T-helper 2 cell treated with Interferon-gamma antibody and Interleukin-4, amounts not matched to agents 5 μg/mL and 100 μg/mL, for 36 hours (primary cell): ENCODE data around the gene COL16A1.

Source experiments
- DNase-seq: peaks from one replicate; pipeline ENCODE4 v3.0.0; 2021; ENCODE audit warnings: low spot score
- H3K27ac Mint-ChIP-seq: one replicate; pipeline ENCODE4 v1.8.0; 2021; ENCODE audit warnings: mild to moderate bottlenecking, mixed read lengths
- H3K27me3 Mint-ChIP-seq: one replicate; pipeline ENCODE4 v1.8.0; 2021; ENCODE audit warnings: low read depth, mixed read lengths
- H3K36me3 Mint-ChIP-seq: one replicate; pipeline ENCODE4 v1.8.0; 2021; ENCODE audit warnings: low read depth, mixed read lengths
- H3K4me1 Mint-ChIP-seq: one replicate; pipeline ENCODE4 v1.8.0; 2021; ENCODE audit warnings: low read depth, mixed read lengths
- H3K4me3 Mint-ChIP-seq: one replicate; pipeline ENCODE4 v1.8.0; 2022; ENCODE audit warnings: mild to moderate bottlenecking, moderate library complexity, mixed read lengths
- H3K9me3 Mint-ChIP-seq: one replicate; pipeline ENCODE4 v1.8.0; 2021; ENCODE audit warnings: mixed read lengths

Gene COL16A1

DNA sequence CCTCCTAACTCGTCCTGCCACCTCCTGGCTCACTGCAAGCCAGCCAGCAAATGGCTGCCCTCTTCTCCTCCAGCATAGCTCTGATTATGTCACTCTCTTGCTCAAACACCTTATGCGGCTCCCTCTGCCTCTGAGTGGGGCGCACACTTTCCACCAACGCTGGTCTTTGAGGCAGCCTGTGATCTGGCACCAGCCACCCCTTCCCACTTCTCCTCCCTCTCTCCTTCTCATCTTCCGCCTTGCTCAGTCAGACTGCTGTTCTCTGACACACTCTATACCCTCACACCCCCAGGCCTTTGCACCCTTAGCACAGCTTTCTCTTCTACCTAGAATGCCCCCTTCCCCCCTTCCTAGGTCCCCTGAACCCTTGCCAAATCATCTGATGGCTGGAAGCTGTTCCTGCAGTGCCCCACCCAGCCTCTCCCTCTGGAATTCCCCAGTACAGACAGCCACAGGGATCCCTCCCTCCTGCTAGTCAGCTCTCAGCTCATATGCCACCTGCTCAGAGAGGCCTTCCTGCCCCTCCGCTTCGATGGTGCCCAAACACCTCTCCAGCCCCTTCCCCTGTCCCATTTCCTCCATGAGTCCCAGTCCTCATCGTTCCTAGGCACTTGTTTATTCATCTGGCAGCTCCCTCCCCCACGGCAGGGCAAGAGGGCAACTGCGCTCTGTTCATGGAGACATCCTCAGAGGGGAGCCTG is 37.4 kb downstream of the COL16A1 start:
- H3K27me3 Mint-ChIP-seq, result peaks cover 26% of the 10 kb centered on the region
- no peak for DNase-seq
- H3K36me3 Mint-ChIP-seq, result no peaks in the 10 kb centered on the region
- H3K9me3 Mint-ChIP-seq, result no peaks in the 10 kb centered on the region
- H3K4me3 Mint-ChIP-seq, result no peak overlapping the region
- H3K4me1 Mint-ChIP-seq, result peaks cover 4% of the 10 kb centered on the region
- H3K27ac Mint-ChIP-seq, result no peak overlapping the region

DNA sequence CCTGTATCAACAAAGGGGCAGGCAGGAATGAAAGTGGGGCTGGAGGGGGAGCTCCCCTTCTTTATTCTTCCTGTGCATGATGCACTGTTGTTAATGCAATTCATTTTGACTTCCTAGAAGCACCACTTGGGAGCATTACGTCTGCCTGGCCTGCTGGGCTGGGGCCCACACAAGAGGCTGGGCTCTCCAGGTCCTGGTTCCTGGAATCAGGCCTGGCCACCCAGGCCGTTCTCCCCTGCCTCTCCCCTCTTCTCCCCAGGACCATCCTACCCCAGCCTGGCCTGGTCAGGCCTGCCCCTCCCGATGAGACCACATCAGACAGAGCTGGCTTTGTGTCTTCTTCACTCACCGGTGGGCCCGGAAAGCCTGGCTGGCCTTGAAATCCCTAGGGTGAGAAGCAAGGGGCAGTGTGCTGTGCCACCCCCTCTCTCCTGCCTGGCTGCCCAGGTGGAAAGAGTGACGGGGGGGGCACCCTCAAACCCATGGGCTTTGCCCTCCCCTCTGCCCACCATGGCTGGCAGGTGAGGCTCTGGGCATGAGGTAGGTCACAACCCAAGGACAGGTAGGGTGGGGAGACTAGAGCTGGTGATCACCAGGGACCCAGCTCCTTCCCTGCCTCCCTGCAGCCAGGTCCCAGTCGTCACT is 38.5 kb downstream of the COL16A1 start:
- Mint-ChIP-seq H3K27ac (no peak overlapping the region), H3K36me3 (no peaks in the 10 kb centered on the region), H3K9me3 (no peaks in the 10 kb centered on the region), H3K27me3 (peaks cover 20% of the 10 kb centered on the region), H3K4me3 (no peak overlapping the region), H3K4me1 (peaks cover 4% of the 10 kb centered on the region)
- no peak for DNase-seq

DNA sequence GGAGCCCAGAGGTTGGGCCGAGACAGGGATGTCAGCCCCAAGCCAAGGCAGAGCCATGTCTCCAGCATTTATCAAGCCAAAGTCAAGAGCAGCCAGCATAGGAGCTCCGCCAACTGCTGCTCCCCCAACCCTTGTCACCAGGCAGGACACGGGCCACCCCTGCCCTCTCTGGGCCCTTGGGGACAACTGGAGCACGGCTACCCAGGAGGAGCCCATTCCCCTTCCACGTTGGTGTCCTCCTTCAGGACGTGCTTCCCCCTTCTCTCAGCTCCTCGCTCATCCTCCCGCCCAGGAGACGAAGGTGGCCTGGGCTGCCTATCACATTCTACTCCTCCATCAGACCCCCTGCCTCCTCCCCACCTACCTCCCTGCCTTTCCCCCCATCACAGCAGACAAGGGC is 39.3 kb downstream of the COL16A1 start:
- Mint-ChIP-seq H3K27me3 (peaks cover 12% of the 10 kb centered on the region), H3K36me3 (no peaks in the 10 kb centered on the region), H3K4me3 (no peak overlapping the region), H3K4me1 (no peaks in the 10 kb centered on the region), H3K9me3 (no peaks in the 10 kb centered on the region), H3K27ac (no peak overlapping the region)
- DNase-seq, result no peak

DNA sequence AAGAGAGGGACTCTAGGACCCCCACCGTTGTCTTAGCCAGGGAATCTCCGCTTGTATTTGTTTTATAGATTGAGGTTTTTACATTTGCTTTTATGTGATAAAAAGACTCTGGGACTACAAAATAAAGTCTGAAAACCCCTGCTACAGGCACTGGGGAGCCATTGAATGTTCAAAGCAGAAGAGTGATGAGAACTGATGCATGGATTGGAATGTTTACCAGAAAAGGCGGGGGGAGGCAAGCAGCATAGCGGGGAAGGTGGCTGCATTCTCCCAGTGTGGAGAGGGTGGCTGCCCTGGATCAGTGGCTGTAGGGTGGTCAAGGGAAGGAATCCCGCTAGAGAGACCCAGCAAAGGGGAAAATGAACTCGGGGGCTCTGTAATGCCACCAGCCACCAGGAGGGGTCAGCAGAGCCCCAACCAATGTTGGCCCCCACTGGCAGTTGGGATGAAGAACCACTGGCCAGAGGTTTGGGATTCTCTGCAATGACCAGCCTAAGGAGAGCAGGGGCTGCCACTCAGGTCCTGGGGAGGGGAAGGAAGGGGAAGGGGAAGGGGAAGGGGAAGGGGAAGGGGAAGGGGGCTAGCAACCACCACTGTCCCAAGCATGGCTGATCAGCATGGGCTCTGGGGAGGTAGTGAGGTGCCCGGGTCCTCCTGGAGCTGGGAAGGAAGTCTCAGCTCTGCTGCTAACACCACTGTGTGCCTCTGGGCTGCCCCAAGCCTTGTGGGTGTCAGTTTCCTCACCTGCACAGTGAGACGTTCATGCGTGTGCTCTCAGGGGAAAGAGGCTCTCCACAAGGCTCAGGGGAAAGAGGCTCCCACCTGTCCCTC is 40.0 kb downstream of the COL16A1 start:
- Mint-ChIP-seq H3K27ac (no peak overlapping the region), H3K4me1 (no peaks in the 10 kb centered on the region)

DNA sequence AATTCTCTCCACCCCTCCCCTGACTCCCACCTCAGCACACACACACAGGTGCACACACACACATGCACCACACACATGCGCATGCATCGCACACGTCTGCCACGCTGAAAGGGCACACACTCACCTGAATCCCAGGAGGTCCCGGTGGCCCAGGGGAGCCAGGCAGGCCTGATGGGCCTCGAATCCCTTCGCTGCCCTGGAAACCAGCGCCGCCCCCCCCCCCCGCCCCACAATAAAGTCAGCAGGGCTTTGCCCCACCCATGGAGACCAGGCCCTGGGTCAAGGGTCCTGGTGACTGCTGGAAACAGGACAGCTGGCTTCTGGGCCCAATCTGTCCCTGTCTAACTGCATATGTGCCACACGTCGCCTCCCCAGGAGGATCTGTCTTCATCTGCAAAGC is 41.4 kb downstream of the COL16A1 start:
- no peak for DNase-seq
- Mint-ChIP-seq H3K4me1 (no peaks in the 10 kb centered on the region), H3K27me3 (peaks cover 3% of the 10 kb centered on the region), H3K27ac (no peak overlapping the region), H3K9me3 (no peaks in the 10 kb centered on the region), H3K4me3 (no peak overlapping the region), H3K36me3 (no peaks in the 10 kb centered on the region)

More for the DNA sequence above, 40.0 kb downstream of the COL16A1 start:
- H3K27me3 Mint-ChIP-seq, result peaks cover 7% of the 10 kb centered on the region
- DNase-seq, result peak; percentile 27
- H3K4me3 Mint-ChIP-seq, result no peak overlapping the region
- no peaks in the 10 kb centered on the region for H3K36me3 Mint-ChIP-seq
- H3K9me3 Mint-ChIP-seq, result no peaks in the 10 kb centered on the region

DNA sequence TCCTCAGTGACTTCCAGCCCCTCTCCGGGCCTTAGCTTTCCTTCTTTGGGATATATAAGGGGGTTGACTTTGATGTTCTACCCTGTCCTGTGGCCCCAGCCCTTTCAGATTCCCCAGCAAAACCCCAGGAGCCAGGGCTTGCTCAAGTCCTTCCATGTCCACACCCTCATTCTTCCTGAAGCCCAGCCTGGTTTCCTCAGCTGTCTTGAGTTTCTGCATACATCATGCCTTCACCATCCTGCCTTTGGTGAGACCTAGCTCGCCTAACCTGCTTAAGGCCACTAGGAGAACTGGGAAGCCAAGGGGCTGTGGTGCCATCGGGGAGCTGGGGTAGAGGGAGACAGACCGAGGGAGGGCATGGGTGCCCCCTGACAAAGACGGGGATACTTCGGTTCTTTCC is 42.0 kb downstream of the COL16A1 start:
- H3K36me3 Mint-ChIP-seq, result no peaks in the 10 kb centered on the region
- H3K9me3 Mint-ChIP-seq, result no peaks in the 10 kb centered on the region
- no peak overlapping the region for H3K4me3 Mint-ChIP-seq
- H3K4me1 Mint-ChIP-seq, result no peaks in the 10 kb centered on the region
- H3K27me3 Mint-ChIP-seq, result peaks cover 3% of the 10 kb centered on the region
- DNase-seq, result no peak
- no peak overlapping the region for H3K27ac Mint-ChIP-seq

DNA sequence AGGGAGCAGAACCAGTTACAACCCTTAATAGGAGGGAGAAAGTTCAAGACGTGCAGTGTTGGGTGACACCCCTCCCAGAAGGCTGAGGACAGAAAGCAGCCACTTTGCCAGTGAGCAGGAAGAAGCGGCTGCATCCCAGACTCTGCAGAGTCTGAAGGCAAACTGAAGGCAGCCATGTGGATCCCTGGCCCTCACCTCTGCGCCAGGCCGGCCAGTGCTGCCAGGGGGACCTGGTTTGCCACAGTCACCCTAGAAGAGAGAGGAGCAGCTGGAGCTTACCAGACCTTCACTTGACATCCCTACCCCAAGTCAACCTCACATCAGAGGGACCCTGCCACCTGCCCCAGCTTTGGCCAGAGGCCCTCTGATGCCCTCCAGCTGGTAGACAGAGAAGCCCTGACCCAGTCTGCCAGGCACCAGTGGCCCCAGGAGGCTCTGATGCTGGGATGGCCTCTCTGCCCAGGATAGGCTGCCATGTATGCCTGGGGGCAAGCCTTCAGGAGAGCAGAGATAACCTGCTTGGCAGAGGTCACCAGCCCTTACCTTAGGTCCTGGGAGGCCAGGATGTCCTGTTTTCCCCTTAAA is 42.9 kb downstream of the COL16A1 start:
- no peak overlapping the region for H3K4me3 Mint-ChIP-seq
- no peaks in the 10 kb centered on the region for H3K9me3 Mint-ChIP-seq
- H3K27me3 Mint-ChIP-seq, result peaks cover 3% of the 10 kb centered on the region
- no peak for DNase-seq
- H3K36me3 Mint-ChIP-seq, result no peaks in the 10 kb centered on the region
- H3K27ac Mint-ChIP-seq, result no peak overlapping the region
- H3K4me1 Mint-ChIP-seq, result no peaks in the 10 kb centered on the region

DNA sequence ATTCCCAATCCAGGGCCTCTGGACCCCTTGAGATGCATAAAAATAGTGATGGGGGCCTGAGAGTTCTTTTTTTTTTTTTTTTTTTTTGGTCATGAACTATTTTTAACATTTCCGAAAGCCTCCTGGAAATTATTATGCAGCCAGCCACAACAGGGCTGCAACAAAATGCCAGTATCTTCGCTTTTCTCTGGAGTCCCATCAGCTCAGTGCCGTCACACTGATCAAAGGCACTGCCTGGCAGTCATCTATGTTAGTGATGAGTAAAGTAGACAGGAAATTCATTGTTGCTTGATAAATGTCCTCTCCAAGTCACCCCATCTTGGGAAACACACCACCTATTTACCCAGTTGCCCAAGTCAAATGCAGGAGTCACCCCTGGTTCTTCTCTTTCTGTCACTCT is 43.9 kb downstream of the COL16A1 start:
- Mint-ChIP-seq H3K4me1 (no peaks in the 10 kb centered on the region), H3K4me3 (no peak overlapping the region), H3K36me3 (no peaks in the 10 kb centered on the region), H3K27ac (no peak overlapping the region), H3K9me3 (no peaks in the 10 kb centered on the region), H3K27me3 (peaks cover 6% of the 10 kb centered on the region)
- DNase-seq, result no peak

DNA sequence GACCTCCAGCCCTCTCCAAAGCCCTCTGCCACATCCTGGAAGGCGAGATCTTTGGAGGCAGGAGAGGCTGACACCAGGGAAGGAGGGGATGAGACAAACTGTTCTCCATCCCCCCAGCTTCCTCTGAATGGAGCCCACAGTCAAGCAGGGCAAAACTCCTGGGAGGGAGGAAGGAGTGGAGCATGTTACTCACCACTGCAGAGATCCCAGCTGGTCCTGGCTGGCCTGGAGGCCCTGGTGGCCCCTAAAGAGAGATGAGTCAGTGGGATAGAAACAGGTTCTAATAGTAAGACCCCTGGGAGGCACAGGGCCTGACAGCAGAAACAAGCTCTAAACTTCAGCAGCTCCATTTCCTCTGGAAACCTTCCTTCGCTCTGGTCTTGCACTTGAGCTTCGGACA is 45.1 kb downstream of the COL16A1 start:
- H3K36me3 Mint-ChIP-seq, result no peaks in the 10 kb centered on the region
- no peak overlapping the region for H3K27ac Mint-ChIP-seq
- H3K9me3 Mint-ChIP-seq, result no peaks in the 10 kb centered on the region
- no peak for DNase-seq
- H3K4me1 Mint-ChIP-seq, result no peaks in the 10 kb centered on the region
- H3K4me3 Mint-ChIP-seq, result no peak overlapping the region
- peaks cover 3% of the 10 kb centered on the region for H3K27me3 Mint-ChIP-seq

DNA sequence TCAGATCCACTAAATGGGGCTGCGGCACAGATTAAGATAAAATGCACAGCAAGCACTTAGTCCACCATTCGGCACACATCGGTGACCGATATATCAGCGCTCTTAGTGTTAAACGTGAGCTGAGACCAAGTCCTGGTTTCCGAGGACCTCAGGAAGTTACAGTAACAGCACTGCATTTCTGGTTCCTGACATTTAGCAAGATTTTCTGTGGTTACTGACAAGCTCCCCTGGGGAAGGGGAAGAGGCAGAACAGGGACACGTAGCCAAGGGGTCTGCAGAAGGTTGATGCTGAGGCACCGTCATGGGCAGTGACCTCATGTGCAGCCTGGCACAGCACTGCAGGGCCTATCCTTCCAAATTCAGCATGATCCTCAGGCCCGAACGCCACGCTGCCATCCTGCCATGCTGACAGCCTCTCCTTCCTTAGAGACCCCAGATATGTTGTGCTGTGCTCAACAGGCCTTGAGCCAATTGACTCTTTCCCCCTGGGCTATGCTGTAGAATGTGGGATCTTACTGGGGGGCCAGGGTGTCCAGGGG is 45.8 kb downstream of the COL16A1 start:
- DNase-seq, result no peak
- Mint-ChIP-seq H3K27ac (no peak overlapping the region), H3K27me3 (peaks cover 2% of the 10 kb centered on the region), H3K36me3 (no peaks in the 10 kb centered on the region), H3K4me1 (no peaks in the 10 kb centered on the region), H3K9me3 (no peaks in the 10 kb centered on the region), H3K4me3 (no peak overlapping the region)

DNA sequence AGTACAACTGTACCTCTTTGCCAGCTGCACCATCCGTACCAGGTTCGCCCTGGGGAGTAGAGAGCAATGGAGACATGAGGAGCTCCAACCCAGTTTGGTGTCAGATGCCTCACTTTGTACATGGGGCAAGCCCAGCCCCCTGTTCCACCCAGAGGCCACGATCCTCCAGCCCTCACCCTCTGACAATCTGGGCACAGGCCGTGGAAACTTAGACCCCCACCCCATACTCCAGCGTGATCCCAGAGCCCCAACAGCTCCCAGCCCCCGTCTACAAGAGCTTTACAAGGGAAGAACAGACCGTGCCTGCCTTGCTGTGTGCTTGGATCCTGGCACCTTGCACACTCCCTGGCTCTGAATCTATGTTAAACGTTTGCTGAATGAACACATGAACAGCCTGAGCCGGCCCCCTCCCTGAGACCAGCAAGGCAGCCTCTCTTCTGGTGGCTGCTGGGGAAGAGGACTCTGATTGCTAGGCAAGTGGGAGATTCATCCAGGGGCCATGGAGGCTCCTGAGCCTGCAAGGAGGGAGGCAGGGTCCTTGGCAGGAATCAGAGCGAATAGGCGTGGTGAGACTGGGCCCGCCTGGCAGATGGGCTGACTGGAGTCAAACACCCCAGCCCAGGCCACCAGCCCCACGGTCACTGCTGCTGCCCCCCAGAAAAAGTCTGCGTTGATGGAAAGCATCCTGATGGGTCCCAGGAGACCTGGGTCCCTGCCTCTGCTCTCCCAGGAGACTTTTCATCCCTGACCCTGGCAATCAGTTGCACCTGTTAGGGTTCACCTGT is 46.6 kb downstream of the COL16A1 start:
- H3K36me3 Mint-ChIP-seq, result no peaks in the 10 kb centered on the region
- DNase-seq, result no peak
- no peak overlapping the region for H3K27ac Mint-ChIP-seq
- no peaks in the 10 kb centered on the region for H3K4me1 Mint-ChIP-seq
- no peaks in the 10 kb centered on the region for H3K9me3 Mint-ChIP-seq
- no peak overlapping the region for H3K4me3 Mint-ChIP-seq
- peaks cover 2% of the 10 kb centered on the region for H3K27me3 Mint-ChIP-seq

DNA sequence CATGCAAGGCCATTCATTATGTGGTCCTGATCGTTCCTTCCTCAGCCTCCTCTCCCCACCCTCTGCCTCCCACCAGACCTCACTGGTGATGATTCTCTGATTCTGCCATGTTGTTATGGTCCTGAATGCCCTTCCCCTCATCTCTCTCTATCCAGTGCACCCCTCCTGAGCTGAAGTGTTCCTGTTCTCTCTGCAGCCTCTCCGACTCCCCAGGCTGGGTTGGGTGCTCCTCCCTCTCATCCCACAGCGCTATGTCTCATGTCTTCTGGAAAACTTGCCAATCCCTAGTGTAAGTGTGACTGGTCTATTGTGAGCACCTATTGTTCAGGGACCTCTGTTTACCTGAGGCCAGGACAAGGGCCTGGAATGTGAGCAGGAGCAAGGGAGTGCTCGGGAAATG is 48.1 kb downstream of the COL16A1 start:
- H3K27me3 Mint-ChIP-seq, result peaks cover 2% of the 10 kb centered on the region
- no peak for DNase-seq
- H3K4me1 Mint-ChIP-seq, result no peaks in the 10 kb centered on the region
- no peak overlapping the region for H3K27ac Mint-ChIP-seq
- no peaks in the 10 kb centered on the region for H3K36me3 Mint-ChIP-seq
- no peaks in the 10 kb centered on the region for H3K9me3 Mint-ChIP-seq
- no peak overlapping the region for H3K4me3 Mint-ChIP-seq

DNA sequence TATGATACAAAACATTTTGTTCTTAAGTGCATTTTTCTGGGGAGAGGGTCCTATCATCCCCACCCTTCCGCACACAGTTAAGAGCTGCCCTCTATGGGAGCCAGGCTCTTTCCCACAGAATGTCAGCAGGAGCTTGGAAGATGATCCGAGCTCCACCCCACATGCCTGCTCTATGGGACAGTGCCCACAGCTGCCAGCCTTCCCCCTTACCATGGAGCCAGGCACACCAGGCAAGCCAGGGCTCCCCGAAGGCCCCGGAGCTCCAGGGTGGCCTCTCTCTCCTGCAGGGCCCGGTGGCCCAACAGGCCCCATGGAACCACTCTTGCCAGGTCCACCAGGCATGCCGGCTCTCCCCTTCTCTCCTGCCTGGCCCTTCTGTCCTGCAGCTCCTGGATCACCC is 48.7 kb downstream of the COL16A1 start:
- H3K27me3 Mint-ChIP-seq, result peaks cover 2% of the 10 kb centered on the region
- H3K27ac Mint-ChIP-seq, result no peak overlapping the region
- H3K36me3 Mint-ChIP-seq, result no peaks in the 10 kb centered on the region
- no peaks in the 10 kb centered on the region for H3K9me3 Mint-ChIP-seq
- H3K4me3 Mint-ChIP-seq, result no peak overlapping the region
- DNase-seq, result no peak
- H3K4me1 Mint-ChIP-seq, result no peaks in the 10 kb centered on the region
